ENCODE data around the gene ZNF595. TPM values are rescaled to one million over a fixed set of nuclear protein-coding genes. Genes with fewer than 3 reads are reported as not detected.
A peak's percentile ranks its signal among the peaks of the same experiment; 100 is the strongest.
"Not testable (repeated sequence)": the region's sequence is repeated elsewhere in the genome, so short reads cannot be mapped to it uniquely, and the experiment has no call there.

The ZNF595 gene
- total RNA-seq, 2 experiments from 2014 or later = 5.6 to 5.8 TPM

DNA sequence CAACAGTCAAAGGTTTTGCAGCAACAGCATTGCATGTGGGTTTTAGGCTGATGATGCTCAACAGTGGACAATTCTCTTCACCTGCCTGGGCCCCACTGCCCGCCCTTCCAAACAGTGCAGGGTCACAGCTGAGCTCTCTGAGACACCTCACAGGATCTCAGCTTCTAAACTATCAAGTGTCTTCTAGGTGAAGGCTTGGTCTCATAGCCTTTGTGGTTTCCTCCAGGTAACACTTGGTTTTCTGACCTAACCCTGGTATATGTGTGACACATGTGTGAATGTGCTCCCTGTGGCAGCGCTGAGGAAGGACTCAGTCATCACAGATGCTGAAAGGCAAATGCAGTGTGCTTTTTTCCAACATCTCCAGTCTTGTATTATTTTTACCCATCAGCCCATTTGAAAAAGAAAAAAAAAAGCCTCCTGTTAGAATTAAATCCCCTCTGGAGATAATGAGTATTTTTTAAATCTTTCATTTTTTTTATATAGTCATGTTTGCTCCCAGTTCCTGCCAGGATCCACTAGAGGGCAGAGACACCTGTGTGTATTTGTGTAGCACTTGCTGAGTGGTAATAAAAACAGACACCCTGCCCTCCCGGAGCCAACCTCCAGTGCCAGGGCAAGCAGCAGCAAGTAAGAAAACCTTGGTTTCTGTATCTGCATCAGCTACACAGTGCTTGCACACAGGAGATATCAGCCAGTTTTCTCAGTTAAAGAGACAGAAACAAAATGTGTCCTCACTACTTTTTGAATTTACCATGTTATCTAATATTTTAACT, 24.2 kb upstream of the ZNF595 start:
- H3K27ac Mint-ChIP-seq; H3K4me3 Mint-ChIP-seq; H3K36me3 Mint-ChIP-seq (ENCODE audit: low read depth); H3K27me3 Mint-ChIP-seq; H3K9me3 Mint-ChIP-seq; H3K4me1 Mint-ChIP-seq (ENCODE audit: low read depth); intact Hi-C loops (cut with micrococcal nuclease): not testable (repeated sequence)
- ChIA-PET CTCF (interaction anchor here (0.6 to 1.9 kb wide), 10 partner anchors 8 to 214 kb away, joined by 3 to 10 read pairs (median 4); partner anchors contain the start of gene ZNF718), POLR2A (interaction anchor here (1.4 to 1.6 kb wide), 2 partner anchors 17 to 24 kb away, joined by 3 to 4 read pairs; partner anchors contain the start of gene ZNF595)
- peak; percentile 83 for ATAC-seq
- peak; percentile 55 for DNase-seq
- TF ChIP-seq CTCF (IDR thresholded peaks at IDR 0.05) = peak; percentile 33

GRCh38 chr4:33314-33713, 19.8 kb upstream of the ZNF595 start:
- intact Hi-C loops (cut with micrococcal nuclease); POLR2A ChIA-PET: not testable (repeated sequence)

GRCh38 chr4:36559-37415, 16.3 kb upstream of the ZNF595 start:
- CTCF ChIA-PET = interaction anchor here (0.7 to 1.9 kb wide), 5 partner anchors 7 to 208 kb away, joined by 3 to 5 read pairs (median 3); no protein-coding TSS in a partner anchor

More at GRCh38 chr4:33314-33713, 19.8 kb upstream of the ZNF595 start:
- H3K4me1 Mint-ChIP-seq (ENCODE audit: low read depth); H3K4me3 Mint-ChIP-seq; H3K27ac Mint-ChIP-seq; H3K27me3 Mint-ChIP-seq; H3K9me3 Mint-ChIP-seq; DNase-seq; CTCF ChIA-PET; ATAC-seq; H3K36me3 Mint-ChIP-seq (ENCODE audit: low read depth): not testable (repeated sequence)

DNA sequence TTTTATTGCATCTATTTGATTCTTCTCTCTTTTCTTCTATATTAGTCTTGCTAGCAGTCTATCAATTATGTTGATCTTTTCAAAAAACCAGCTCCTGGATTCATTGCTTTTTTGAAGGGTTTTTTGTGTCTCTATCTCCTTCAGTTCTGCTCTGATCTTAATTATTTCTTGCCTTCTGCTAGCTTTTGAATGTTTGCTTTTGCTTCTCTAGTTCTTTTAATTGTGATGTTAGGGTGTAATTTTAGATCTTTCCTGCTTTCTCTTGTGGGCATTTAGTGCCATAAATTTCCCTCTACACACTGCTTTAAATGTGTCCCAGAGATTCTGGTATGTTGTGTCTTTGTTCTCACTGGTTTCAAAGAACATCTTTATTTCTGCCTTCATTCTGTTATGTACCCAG, 14.9 kb upstream of the ZNF595 start:
- CTCF ChIA-PET = interaction anchor here (1.2 kb wide), 1 partner anchor 9 kb away, joined by 3 read pairs; no protein-coding TSS in a partner anchor
- POLR2A ChIA-PET, DNase-seq: not testable (repeated sequence)

More at GRCh38 chr4:36559-37415, 16.3 kb upstream of the ZNF595 start:
- H3K9me3 Mint-ChIP-seq; ATAC-seq; H3K27me3 Mint-ChIP-seq; H3K36me3 Mint-ChIP-seq (ENCODE audit: low read depth); intact Hi-C loops (cut with micrococcal nuclease); H3K4me1 Mint-ChIP-seq (ENCODE audit: low read depth); POLR2A ChIA-PET; H3K27ac Mint-ChIP-seq; DNase-seq; H3K4me3 Mint-ChIP-seq: not testable (repeated sequence)

DNA sequence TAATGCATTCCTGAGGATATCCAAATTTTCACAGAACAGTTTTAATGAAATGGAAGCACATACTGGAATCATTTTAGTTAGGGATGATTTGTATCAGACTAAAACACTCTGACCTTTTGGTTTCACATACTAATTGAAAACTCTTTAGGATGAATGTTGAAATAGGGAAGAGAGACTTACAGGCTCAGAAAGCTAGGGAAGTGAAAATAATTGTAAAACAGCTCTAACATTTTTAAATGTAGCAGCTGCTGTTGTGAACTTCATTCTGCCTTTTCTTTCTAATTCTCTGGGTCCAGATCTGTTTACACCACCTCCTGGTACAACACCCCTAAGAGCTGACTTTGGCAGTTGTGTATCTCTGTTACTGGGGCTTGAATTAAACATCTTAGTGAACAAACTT, 9.7 kb upstream of the ZNF595 start:
- DNase-seq; H3K27me3 Mint-ChIP-seq; H3K36me3 Mint-ChIP-seq (ENCODE audit: low read depth); H3K4me3 Mint-ChIP-seq; H3K27ac Mint-ChIP-seq; H3K9me3 Mint-ChIP-seq; ATAC-seq; H3K4me1 Mint-ChIP-seq (ENCODE audit: low read depth); intact Hi-C loops (cut with micrococcal nuclease): not testable (repeated sequence)
- ChIA-PET CTCF (interaction anchor here (1.0 to 1.1 kb wide), 2 partner anchors 8 to 200 kb away, joined by 3 to 5 read pairs; no protein-coding TSS in a partner anchor), POLR2A (interaction anchor here (0.9 kb wide), 1 partner anchor 22 kb away, joined by 3 read pairs; no protein-coding TSS in a partner anchor)

More for the DNA sequence above, 14.9 kb upstream of the ZNF595 start:
- H3K4me1 Mint-ChIP-seq (ENCODE audit: low read depth); H3K9me3 Mint-ChIP-seq; ATAC-seq; H3K27ac Mint-ChIP-seq; H3K27me3 Mint-ChIP-seq; intact Hi-C loops (cut with micrococcal nuclease); H3K4me3 Mint-ChIP-seq; H3K36me3 Mint-ChIP-seq (ENCODE audit: low read depth): not testable (repeated sequence)

DNA sequence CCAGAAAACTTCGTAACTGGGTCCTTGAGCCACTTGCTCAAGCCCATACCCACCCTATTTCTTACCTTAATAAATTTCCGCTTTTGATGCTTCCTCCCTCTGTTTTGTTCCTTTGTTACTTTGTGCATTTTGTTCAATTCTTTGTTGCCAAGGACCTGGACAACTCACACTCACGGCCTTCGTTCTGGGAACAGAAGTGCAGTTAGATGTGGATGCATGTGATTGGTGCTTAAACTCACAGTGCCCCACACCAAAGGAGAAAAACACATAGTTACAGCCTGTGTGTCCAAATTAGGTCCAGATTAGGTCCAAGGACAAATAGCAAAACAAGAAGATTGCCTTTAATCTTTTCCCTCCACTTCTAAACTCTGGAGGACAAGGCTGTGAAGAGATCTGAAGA, 1.9 kb upstream of the ZNF595 start:
- ATAC-seq; H3K36me3 Mint-ChIP-seq (ENCODE audit: low read depth); H3K27ac Mint-ChIP-seq; intact Hi-C loops (cut with micrococcal nuclease); H3K4me3 Mint-ChIP-seq; DNase-seq; H3K9me3 Mint-ChIP-seq; H3K4me1 Mint-ChIP-seq (ENCODE audit: low read depth); H3K27me3 Mint-ChIP-seq; POLR2A ChIA-PET: not testable (repeated sequence)
- CTCF ChIA-PET = interaction anchor here (1.4 kb wide), 1 partner anchor 23 kb away, joined by 3 read pairs; no protein-coding TSS in a partner anchor

GRCh38 chr4:51655-52277, 1.4 kb upstream of the ZNF595 start:
- H3K4me1 Mint-ChIP-seq (ENCODE audit: low read depth); H3K9me3 Mint-ChIP-seq; H3K4me3 Mint-ChIP-seq; intact Hi-C loops (cut with micrococcal nuclease); H3K27ac Mint-ChIP-seq; H3K36me3 Mint-ChIP-seq (ENCODE audit: low read depth); H3K27me3 Mint-ChIP-seq: not testable (repeated sequence)
- ChIA-PET POLR2A (interaction anchor here (0.6 kb wide), 1 partner anchor 10 kb away, joined by 3 read pairs; no protein-coding TSS in a partner anchor), CTCF (interaction anchor here (0.7 to 1.4 kb wide), 3 partner anchors 8 to 23 kb away, joined by 3 to 5 read pairs (median 3); no protein-coding TSS in a partner anchor)
- peak; percentile 78 for DNase-seq
- peak; percentile 80 for ATAC-seq

- intact Hi-C loops (cut with micrococcal nuclease); H3K36me3 Mint-ChIP-seq (ENCODE audit: low read depth); ATAC-seq; H3K9me3 Mint-ChIP-seq; H3K27me3 Mint-ChIP-seq; H3K4me3 Mint-ChIP-seq; H3K27ac Mint-ChIP-seq; H3K4me1 Mint-ChIP-seq (ENCODE audit: low read depth); DNase-seq: not testable (repeated sequence)
- ChIA-PET POLR2A (interaction anchor here (1.3 to 1.4 kb wide), 2 partner anchors 25 to 71 kb away, joined by 3 read pairs; partner anchors contain the start of gene ZNF718), CTCF (interaction anchor here (1.1 kb wide), 1 partner anchor 13 kb away, joined by 3 read pairs; no protein-coding TSS in a partner anchor)
Measured at GRCh38 chr4:53521-53920, 400 bp downstream of the ZNF595 start.

DNA sequence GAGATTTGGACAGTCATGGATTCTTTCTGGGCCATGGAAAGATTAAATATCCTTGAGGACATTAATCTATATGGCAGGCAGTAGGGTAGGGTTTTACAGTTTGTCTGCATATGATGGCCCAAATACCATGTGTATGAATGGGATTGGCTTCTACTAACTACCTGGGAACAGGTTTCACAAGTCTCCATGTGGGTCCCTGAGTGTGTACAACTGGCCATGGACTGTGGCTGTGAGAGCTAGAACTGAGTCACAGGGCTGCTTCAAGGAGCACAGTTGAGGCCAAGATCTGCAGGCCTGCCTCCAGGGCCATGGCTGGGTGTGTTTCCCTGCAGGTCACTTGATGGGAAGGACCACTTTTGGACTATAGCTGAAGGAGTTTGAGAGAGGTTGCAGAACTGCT, 11.6 kb downstream of the ZNF595 start:
- H3K27me3 Mint-ChIP-seq; ATAC-seq; H3K27ac Mint-ChIP-seq; CTCF ChIA-PET; intact Hi-C loops (cut with micrococcal nuclease); DNase-seq; H3K4me1 Mint-ChIP-seq (ENCODE audit: low read depth); H3K4me3 Mint-ChIP-seq: not testable (repeated sequence)
- Mint-ChIP-seq H3K36me3 (ENCODE audit: low read depth) (peaks cover 15% of the 10 kb centered on the region), H3K9me3 (peaks cover 11% of the 10 kb centered on the region)
- POLR2A ChIA-PET = interaction anchor here (0.8 kb wide), 1 partner anchor 22 kb away, joined by 3 read pairs; no protein-coding TSS in a partner anchor

Measured in activated CD8-positive, alpha-beta T cell treated with anti-CD3 and anti-CD28 coated beads for 36 hours (primary cell).